CD4-positive, alpha-beta T cell treated with Interleukin-6 for 4 hours (primary cell): ENCODE results near the gene RIPOR2.
"Not testable (repeated sequence)": the region's sequence is repeated elsewhere in the genome, so short reads cannot be mapped to it uniquely, and the experiment has no call there.

Experiments
- DNase-seq: peaks from one replicate; pipeline ENCODE4 v3.0.0-alpha.2; 2020; ENCODE audit warnings: mixed read lengths

The RIPOR2 gene

DNA sequence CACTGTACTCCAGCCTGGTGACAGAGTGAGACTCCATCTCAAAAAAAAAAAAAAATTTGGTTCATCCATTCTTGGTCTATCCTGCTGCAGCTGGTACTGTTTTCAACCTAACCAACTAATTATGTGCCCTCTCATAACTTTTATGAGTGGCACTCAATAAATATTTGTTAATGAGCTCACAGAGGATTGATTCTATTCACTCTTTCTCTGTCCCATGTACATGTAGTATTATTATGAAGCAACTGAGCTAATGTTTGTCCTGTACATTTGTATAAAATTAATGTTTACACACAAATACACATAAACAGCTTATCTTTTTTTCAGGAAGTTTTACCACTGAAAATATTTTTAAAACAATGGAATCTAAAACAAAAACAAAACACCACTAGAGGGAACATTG, 10.1 kb downstream of the RIPOR2 start:
- DNase-seq = no peak

DNA sequence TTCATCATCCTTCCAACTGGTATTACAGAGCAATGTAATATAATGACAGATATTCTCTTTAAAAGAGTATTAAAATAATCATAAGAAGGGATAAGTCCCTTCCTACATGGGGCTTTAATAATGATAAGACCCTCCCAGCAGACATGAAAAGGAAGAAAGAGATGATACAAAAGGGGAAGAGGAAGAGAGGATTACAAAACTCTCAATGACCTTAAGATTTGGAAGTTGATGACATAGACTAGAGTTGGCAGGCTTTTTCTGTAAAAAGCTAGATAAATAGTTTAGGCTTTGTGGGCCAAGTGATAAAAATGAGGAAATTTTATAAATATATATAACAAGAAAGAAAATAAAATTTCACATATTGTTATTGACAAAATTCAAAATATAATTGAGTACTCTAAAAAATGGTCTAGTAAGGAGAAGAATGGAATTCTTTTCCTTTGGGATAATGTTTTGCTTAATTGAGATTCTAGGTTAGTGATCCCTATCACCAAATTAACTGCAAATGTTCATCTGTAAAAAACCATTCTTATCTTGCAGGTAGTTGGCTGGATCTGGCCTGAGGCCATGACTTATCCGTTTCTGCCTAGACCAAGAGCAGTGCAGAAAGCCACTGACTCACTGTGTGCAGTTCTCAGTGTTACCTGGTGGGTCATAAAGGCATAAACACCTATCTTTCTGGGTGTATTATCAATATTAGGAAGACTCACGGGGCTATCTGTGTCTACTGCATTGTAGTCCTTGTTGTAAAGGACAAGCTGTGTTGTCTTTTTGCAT, 11.0 kb downstream of the RIPOR2 start:
- DNase-seq = peak; percentile 70

DNA sequence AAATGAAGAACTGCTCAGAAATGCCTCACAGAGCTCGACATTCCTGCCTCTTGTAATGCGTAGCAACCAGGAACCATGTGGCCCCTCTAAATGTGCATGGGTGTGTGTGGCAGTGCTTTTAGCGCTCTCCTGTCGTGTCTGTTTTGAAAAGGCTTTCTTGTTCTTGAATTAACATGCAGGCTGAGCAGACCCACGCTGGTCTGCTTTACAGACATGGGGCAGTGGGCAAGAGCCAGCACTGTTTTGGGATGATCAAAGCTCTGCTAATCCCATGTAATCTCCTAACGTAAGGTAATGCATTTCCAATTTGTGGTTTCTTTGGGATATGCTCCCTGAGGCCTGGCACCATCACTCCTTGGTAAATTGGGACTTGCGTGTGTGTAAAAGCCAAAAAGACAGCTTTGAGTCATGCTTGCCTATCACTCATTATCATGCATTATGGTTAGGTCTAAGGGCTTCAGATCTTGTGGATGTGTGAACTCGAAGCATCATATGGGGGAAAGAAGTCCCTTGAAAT, 11.8 kb downstream of the RIPOR2 start:
- DNase-seq = peak; percentile 39

DNA sequence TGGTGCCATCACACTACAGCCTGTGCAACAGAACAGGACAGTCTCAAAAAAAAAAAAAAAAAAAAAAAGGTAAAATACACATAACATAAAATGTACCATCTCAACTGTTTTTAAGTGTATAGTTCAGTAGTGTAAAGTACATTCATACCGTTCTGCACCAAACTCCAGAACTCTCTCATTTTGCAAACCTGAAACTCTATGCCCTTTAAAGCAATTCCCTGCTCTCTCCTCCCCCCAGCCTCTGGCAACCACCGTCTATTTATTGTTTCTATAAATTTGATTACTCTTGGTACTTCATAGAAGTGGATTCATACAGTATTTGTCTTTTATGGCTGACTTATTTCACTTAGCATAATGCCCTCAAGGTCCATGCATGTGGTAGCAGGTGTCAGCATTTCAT, 12.9 kb downstream of the RIPOR2 start:
- DNase-seq = no peak

DNA sequence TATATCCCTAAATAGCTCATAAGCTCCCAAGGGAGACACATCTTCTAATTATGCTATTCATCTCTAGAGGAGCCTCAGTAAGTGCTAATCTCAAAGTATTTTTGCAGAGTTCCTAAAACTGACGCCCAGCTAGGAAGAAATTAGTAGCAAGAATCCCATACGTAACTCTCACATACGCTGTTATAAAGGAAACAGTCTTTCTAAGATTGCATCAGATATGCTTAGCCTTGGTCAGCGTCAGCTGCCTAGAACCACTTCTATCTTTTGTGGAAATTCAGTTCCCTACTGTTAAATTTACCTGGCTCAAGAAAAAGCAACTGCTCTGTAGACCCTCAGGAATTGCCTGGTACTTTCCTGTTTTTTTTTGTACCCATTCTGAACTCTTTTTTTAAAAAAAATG, 13.6 kb downstream of the RIPOR2 start:
- no peak for DNase-seq

DNA sequence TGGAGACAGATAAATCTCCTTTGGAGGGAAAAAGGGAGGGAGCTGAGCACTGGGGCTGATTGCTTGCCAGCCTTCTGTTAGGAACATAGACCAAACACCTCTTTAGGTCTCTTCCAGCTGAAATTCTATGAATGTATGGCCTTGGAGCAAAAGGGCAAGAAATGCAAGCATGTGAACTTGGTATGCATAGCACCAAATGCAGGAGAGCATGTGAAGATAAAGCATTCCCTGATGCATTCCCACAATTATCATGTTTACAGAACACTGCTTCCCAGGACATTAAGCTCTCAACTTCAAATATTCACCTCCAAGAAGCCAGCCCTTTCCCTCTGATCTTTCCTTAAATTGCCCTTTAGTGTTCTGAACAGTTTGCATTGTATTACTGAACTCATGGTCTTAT, 15.6 kb downstream of the RIPOR2 start:
- no peak for DNase-seq

DNA sequence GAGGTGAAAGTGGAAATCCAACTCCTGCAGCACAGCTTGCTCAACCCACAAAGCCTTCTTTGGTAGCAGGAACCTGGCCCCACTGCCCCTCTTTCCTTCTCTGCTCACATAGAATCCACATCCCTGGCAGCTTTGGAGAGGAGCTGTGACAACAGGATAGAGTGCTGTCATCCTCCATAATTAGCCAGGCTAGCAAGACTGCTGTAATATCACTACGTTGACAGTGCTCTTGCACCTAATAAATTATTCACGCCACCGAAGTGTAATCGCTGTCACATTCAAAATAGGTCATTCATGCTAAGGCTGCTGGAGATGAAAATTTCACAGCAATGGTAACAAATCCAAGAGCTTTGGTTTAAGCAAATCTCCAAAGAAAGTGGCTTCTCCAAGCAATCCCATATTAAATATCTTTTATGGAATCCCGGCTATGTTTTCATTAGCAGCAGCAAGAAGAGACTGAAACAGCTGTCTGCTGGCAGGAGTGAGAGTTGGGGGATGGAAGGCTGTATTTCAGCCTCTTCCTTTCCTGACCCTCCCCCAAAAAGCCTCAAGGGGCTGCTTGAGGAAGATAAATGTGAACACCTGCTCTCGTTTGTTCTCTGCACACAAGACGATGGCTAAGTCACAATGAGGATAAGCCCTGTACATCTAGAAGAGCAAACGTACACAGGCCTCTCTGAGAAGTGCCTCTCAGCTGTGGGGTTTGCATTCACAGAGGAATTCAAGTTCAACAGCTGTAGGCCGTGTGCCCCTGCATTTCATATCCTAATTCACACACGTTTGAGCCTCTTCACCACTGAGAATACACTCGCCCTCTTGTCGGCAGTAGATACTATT, 16.5 kb downstream of the RIPOR2 start:
- DNase-seq = peak; percentile 44

DNA sequence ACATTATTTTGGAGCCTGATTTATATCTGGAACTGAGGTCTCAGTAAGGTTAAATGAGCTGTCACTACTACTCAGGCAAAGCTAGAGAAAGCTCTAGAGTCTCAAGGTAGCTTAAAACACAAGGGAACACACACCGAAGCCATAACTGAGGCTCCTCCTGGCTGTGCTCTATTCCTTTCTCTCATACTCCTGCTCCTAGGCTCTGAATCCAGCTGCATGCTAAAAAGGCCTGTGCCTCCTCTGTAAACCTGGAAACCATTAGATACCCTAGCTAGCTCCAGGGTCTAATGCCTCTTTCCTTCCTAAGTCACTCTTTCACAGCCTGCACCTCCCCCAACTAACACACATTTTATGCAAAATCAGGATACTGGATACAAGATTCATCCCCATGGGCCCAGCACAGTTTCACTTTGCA, 17.1 kb downstream of the RIPOR2 start:
- no peak for DNase-seq

DNA sequence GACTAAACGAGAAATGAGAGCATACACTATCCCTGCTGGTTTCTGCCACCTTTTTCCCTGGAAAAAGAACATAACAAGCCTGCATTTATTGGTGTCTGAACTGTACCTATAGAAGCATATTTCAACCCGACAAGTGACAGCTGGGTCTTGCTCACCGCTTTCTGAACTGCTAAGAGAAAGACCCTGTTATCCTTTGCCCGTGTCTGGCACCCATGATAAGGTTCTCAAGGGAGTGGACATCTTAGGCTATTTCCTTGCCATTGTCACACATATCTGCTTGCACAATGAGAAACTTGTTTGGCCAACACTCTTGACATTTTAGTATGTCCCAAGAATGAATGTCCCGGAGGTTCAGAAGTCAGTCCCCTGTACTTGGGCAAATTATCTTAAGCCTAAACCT, 19.3 kb downstream of the RIPOR2 start:
- no peak for DNase-seq

DNA sequence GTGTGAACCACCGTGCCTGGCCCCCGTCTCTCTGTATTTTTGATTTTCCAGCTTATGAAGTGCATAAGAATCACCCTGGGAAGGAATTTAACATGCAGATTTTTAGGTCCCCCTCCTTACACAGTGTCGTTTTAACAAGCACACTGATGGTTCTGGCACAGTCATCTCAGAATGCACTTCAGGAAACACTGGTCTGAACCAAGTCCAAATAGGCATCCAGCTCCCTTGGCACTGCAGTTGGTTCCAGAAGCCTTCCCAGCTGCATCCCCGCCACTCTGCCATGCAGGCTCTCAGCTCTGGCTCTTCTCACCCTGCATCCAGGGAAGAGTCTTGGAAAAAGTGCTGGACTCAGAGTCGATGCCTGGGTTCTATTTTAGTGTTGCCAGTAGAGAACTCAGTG, 20.1 kb downstream of the RIPOR2 start:
- no peak for DNase-seq

DNA sequence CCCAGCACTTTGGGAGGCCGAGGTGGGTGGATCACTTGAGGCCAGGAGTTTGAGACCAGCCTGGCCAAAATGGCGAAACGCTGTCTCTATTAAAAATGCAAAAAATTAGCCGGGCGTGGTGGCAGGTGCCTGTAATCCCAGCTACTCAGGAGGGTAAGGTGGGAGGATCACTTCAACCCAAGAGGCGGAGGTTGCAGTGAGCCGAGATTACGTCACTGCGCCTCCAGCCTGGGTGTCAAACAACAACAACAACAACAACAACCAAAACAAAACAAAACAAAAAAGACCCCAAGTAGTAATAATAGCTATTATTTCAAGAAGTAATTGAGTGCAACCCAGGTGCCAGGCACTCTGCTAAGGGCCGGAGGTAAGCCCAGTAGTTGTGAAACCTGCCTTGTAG, 21.7 kb downstream of the RIPOR2 start:
- not testable (repeated sequence) for DNase-seq

DNA sequence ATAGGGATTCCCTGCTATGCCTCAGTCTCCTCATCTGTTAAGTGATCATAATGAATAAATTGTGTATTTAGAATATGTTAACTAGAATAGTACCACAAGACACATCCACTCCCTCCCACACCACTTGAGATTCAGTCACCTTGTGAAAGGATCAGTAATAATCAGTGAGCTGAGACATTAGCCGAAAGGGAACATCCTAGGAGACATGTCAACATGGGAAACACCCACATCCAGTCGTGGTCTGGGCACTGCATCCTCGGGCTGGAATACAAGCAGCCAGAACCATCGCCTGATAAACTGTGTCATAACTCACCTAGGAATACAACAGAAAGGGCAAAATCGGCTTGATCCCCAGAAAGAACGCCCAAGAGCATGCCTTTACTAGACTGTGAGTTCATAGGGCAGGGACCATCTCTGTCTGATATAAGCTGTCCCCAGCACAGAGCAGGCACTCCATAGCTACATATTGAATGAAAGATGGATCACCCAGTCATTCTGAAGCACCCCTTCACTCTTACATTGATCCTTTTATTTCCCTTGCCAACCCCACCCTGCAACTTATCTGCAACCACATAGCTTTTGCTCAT, 23.9 kb downstream of the RIPOR2 start:
- no peak for DNase-seq

DNA sequence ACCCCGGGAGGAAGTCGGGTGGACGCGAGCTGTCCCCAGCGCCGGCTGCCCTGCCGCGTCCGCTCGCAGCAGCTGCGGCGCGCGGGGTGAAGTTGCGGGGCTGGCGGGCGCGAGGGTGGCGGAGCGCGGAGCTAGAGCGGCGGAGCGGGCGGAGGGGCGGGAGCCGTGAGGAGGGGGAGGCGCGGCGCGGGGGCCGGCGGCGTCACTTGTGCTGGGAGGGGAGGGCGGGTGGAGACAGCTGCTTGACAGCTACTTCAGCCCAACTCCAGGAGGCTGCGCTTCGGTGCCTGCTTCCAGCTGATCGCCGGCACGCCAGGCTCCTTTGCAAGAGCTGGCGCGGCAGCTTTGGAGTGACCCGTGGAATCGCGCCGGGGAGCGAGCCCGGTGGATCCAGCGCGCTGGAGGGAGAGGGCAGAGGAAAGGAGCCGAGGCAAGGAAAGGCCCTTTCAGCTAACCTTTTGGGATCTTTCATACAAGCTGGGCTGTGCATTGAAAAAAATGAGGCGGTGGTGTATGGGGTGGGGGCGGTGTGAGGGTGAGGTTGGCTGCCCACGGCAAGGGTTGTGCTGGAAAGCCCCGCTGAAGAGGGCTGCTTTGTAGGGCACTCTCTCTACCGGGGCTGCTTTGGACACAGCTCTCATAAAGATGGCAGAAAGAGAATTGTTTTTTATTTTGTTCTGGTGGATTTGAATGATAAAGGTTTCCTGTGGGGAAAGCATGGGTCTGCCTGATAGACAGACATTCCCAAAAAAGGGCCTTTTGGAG, 24.6 kb downstream of the RIPOR2 start:
- DNase-seq = peak; percentile 78

DNA sequence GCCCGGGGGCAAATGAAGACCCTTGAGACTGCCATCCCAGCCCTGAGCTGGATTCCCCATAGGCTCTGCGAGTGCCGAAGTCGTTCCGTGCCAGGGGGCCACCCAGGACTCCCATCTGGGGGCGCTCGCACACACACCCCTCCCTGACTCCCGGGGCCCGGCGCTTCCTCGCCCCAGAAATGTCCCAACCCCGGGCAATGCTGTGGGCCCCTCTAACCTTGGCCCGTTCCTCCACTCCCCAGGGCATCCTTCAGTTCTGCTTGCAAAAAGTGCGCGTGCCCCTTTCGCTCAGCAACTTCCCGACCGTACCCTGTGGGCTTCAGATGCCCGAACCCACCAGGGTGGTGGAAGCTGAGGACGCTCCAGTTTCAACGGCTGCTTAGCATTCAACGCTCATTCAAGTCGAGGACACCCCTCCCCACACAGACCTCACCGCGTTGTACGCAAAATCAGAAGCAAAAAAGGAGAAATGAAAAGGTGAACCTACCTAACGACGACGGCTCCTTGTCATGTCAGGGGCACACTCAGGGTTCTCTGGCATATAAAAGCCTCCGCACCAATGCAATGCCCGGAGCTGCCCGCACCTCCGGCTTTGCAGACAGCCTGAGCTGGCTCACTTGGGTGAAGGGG, 25.3 kb downstream of the RIPOR2 start:
- DNase-seq = peak; percentile 55

DNA sequence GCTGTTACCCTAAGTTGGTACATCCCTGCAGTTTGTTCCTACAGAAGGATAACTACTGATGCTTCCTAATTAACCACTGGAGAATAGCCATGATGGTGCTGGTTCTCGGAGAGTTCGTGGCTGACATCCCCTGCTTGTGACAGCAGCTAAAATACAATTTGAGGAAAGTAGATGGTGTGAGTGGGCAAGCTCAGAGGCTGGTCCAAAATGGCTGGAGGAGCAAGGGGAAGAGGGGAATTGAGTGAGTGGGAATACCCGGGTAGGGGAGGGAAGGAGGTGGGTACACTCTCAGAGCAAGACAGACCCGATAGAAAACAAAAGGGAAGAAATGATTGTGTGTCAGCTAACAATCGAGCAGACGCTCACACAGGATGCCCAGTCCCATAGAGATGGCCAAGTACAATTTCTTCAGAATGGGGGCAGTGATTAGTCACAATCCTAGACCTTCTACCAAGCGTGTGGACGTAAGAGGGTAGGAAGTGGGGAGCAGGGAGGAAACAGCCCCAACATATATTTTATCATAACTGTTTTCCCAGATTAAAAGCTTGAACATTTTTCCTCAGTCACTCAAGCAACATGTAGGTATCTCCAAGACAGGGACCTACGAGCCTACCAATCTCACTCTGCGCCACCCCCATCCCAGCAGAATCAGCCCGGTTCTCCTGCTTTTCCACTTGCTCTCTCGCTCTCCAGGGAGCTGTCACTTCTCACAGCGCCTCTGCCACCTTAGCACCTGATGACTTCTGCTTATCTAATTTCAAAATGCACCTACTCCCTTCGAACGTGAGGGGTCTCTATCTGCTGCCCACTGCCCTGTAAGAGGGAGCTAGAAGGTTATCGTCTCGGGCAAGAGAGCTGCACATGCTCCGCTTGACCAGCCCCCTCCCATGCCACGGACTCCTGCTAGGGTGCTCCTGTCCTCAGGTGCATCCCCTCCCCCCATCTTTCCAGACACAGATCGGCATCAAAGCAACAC, 26.2 kb downstream of the RIPOR2 start:
- no peak for DNase-seq

DNA sequence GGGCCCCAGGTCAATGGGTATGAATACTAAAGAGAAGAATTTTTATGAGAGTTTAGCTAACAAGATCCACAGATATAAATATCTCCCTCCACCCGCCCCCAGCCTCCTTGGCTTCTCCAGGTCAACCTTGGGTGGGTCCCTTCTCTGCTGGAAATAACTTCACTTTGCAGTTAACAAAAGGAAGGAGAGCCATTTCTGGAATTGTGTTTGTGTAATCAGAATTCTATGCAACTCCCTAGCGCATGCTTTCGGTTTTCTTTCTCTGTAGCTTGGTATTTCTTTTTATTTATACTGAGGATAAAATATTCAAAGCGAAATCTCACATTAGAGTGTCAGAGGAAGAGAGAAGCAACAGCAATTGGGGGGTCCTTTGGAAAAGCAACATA, 27.1 kb downstream of the RIPOR2 start:
- no peak for DNase-seq

DNA sequence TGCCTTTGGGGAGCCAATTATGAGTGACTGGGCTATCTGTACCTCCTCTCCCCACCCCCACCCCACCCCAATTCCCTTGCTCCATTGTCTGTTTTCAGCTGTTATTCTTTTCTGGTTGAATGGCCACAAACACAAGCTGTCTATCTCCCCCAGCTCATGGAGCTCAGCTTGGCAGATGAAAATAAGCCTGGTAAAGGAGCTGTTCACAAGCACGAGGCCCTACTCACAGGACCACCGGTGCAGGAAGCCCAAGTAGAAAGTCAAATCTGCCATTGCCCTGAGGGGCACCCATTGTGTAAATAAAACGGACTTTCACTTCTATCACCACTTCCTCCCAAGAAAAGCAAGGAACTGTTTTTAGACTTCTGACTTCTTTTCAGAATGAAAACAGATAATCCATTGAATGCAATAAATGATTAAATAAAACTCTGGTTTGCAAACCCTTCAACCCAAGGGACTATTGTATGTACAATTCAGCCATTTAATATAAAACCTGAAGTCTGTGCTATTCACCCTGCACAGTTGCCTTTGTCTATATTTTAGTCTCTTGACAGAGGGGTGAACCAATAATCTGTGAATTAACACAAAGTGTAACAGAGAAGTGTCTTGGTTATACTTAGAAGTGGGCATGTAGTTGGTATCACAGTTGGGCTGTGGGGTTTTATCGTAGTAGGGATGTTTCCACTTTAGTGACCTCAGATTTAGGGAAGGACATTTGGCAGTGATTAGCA, 27.7 kb downstream of the RIPOR2 start:
- no peak for DNase-seq

DNA sequence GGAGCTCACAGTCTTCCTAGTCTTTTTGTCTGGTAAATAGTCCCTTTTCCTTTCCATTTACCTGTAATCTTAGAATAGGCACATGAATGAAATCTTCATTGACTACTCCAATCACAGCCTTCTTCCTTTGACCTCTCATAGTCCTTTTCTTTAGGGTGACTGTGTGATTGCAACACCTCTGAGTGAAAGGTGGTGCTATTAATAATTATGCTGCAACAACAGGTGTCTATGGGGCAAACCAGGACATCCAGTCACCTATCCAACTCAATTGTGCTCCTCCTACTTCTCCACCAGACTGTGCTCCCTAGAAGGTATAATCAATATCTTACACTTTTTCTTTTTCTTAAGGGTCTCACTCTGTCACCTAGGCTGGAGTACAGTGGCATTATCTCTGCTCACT, 29.4 kb downstream of the RIPOR2 start:
- DNase-seq = no peak

DNA sequence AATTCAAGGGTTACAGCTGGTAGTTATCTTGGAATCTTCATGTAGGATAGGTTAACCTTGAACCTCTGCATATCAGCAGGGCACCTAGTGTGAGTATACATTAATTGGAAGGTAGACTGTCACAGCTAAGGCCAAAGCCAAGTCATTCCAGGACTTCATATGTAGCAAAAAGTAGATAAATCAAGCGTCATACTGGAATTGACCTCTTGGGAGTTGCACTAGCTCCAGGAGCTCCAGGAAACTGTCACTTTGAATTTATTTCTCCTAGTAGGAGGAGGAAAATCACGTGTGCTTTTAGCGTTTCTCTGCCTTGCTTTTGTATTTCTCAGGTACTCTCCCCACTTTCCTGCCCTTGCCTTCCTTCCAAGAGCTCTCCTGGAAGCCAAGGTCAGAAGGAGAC, 30.3 kb downstream of the RIPOR2 start:
- no peak for DNase-seq

DNA sequence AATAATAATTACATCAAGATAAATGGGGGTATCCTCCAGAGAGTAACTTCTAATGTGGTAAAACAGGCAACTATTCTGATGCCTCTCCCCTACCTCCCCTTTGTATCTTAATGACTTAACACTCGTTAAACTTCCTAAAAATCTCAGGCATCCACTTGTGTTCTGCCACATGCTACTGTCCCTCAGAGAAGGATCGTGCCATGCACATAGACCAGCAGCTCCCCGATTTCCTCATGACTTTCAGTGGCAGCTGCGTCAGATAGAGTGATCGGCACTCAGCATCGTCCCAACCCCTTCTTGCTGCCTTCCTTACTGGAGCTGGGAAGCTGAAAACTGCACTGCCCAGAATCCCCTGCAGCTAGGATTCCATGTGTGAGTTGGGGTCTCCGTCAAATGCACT, 32.1 kb downstream of the RIPOR2 start:
- no peak for DNase-seq
